Panc1 (cell line): ENCODE results near the gene SLC7A6. TPM values are rescaled to one million over a fixed set of nuclear protein-coding genes. Genes with fewer than 3 reads are reported as not detected.

Experiments
- ATAC-seq: fragments of 200-7000 bp; cut with Tn5 transposase; 2 replicates; pipeline ENCODE4 v1.9.1; 2020; ENCODE audit warnings: mild to moderate bottlenecking, moderate library complexity
- BruUV-seq: library from RNA; stranded (reverse); fragments of 400-500 nt; replicated peaks from 2 replicates; lab custom pipeline; 2021; lab: Mats Ljungman, UMichigan
- CTCF ChIA-PET: fragments of 300-600 bp; sonication (Branson Sonifier 250); formaldehyde crosslinking; loops from one replicate; lab custom pipeline; 2022; ENCODE audit warnings: antibody characterized with exemption; lab: Charles Lee
- POLR2A ChIA-PET: fragments of 300-600 bp; sonication (Branson Sonifier 250); formaldehyde crosslinking; loops from one replicate; lab custom pipeline; 2022; ENCODE audit warnings: antibody characterized with exemption; lab: Charles Lee
- DNase-seq: peaks from one replicate; pipeline ENCODE4 v3.0.0-alpha.2; 2010; ENCODE audit warnings: low read depth, low spot score
- H3K27ac ChIP-seq: 2 replicates; pipeline ENCODE4 v1.5.1; 2011; ENCODE audit warnings: mild to moderate bottlenecking, low read length, inconsistent platforms
- H3K27me3 ChIP-seq: fragments of 200-500 bp; sonication (Bioruptor generic); 2 replicates; pipeline ENCODE4 v1.6.0; 2014; ENCODE audit warnings: low read length, inconsistent platforms; ENCODE audit not compliant: control insufficient read depth, insufficient read depth
- H3K36me3 ChIP-seq: fragments of 200-500 bp; sonication (Bioruptor generic); 2 replicates; pipeline ENCODE4 v1.5.1; 2014; ENCODE audit warnings: inconsistent platforms, mild to moderate bottlenecking, low read length, moderate library complexity; ENCODE audit not compliant: control insufficient read depth, insufficient read depth
- H3K4me1 ChIP-seq: 2 replicates; pipeline ENCODE4 v1.5.1; 2011; ENCODE audit warnings: inconsistent platforms, mild to moderate bottlenecking, low read length, moderate library complexity; ENCODE audit not compliant: control insufficient read depth, insufficient read depth
- H3K4me3 ChIP-seq, 2 experiments: 2 replicates each; pipeline ENCODE4 v1.5.1; 2011 to 2012; ENCODE audit warnings: low read depth in 2 of 2, low read length in 2 of 2, mild to moderate bottlenecking in 2 of 2, inconsistent platforms in 1 of 2, moderate library complexity in 1 of 2
- H3K9me3 ChIP-seq: fragments of 200-500 bp; sonication (Bioruptor generic); 2 replicates; pipeline ENCODE4 v1.5.1; 2014; ENCODE audit warnings: low read depth, mild to moderate bottlenecking, inconsistent platforms, low read length, moderate library complexity; ENCODE audit not compliant: control insufficient read depth, insufficient read depth
- CTCF ChIP-seq: fragments of 450-650 bp; IDR thresholded peaks from 2 replicates; pipeline ENCODE4 v1.5.1; 2017; ENCODE audit warnings: mild to moderate bottlenecking
- POLR2AphosphoS5 ChIP-seq: IDR thresholded peaks from 2 replicates; pipeline ENCODE4 v1.6.1; 2012; ENCODE audit warnings: mild to moderate bottlenecking, low read depth, low read length, moderate library complexity
- REST ChIP-seq, 2 experiments: IDR thresholded peaks; 2 replicates each; pipeline ENCODE4 v1.6.1; 2011 to 2012; ENCODE audit warnings: low read depth in 2 of 2, control low read depth in 1 of 2, low read length in 1 of 2, mild to moderate bottlenecking in 1 of 2, moderate library complexity in 1 of 2; ENCODE audit not compliant: insufficient read depth in 1 of 2
- SIN3A ChIP-seq: IDR thresholded peaks from 2 replicates; pipeline ENCODE4 v1.6.1; 2012; ENCODE audit warnings: low read depth, mild to moderate bottlenecking, low read length, moderate library complexity, borderline replicate concordance; ENCODE audit not compliant: insufficient read depth
- TCF7L2 ChIP-seq: IDR thresholded peaks from 2 replicates; pipeline ENCODE4 v1.6.1; 2011; ENCODE audit warnings: mild to moderate bottlenecking, low read depth, low read length, inconsistent platforms
- in situ Hi-C: cut with HindIII; loops from 2 replicates; pipeline ENCODE4 v1.10.0; 2016; ENCODE audit warnings: low sequenced_read_pairs, low pct_unique_long_range_greater_than_20kb
- intact Hi-C: fragments of 100-400 bp; cut with micrococcal nuclease; formaldehyde crosslinking; loops from one replicate; pipeline ENCODE4 v1.10.0; 2022; ENCODE audit not compliant: unreplicated experiment
- total RNA-seq: library from RNA; stranded (reverse); gene quantifications from one replicate; pipeline ENCODE4 v1.2.1, GENCODE V29; 2021; ENCODE audit not compliant: unreplicated experiment

The SLC7A6 gene
- total RNA-seq, 1 experiment from 2014 or later = 58.9 TPM

- DNase-seq (no peak), ATAC-seq (no peak)
- CTCF ChIA-PET = no interaction called here
- intact Hi-C loops (loop anchor here (5.0 kb wide), 1 partner anchor 141 kb away; the partner anchor contains the start of gene NFATC3), in situ Hi-C loops (no loop called here)
- H3K9me3 ChIP-seq = no peaks in the 10 kb centered on the region
- H3K4me1 ChIP-seq = peaks cover 11% of the 10 kb centered on the region
- H3K4me3 ChIP-seq = no peak overlapping the region
- POLR2A ChIA-PET = no interaction called here
- no peaks in the 10 kb centered on the region for H3K36me3 ChIP-seq
- TF ChIP-seq POLR2AphosphoS5 = no peak
- no peak for TF ChIP-seq REST (IDR thresholded peaks at IDR 0.05; ENCODE audit: insufficient read depth in 1 of 2, low read depth in 2 of 2, low read length in 1 of 2)
- no peak for TF ChIP-seq SIN3A
- no peaks in the 10 kb centered on the region for H3K27me3 ChIP-seq
- no peak overlapping the region for H3K27ac ChIP-seq
- BruUV-seq = no TSS peak
These were observed 35.7 kb upstream of the SLC7A6 start for GRCh38 chr16:68228652-68229051.

DNA sequence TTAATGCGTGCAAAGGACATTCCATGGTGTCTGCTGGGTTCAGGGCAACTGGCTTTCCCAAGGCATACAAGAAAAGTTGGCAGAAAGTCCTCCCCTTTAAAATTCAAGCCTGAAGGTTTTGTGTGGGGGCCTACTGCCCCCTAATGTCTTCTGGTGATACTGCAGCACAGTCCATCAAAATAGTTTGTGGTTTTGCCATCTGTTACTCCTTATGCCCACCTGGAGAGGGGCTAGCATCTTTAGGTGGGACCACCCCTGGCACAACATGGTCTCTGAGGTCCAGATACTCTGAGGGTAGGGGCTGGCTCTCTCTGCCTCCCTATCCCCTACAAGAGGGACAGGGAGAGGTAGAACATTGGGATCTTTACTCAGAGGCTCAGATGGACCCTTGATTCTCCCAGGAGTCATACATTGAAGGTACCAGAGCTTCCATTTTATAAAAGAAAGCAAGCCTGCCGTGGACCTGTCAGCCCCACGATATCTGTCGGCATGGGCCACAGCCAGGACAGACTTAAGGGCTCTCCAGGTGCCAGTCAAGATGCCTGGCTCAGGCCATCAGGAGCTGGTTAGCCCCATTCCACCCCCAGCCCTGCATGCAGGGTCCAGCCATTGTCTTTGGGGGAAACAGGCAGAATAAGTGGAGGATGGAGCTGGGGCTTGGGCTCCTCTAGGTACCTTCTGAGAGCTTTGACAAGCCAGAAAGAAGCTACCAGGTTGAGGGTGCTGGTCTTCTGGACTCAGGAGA is 34.7 kb upstream of the SLC7A6 start:
- Histone ChIP-seq H3K9me3 (no peaks in the 10 kb centered on the region), H3K27ac (no peak overlapping the region), H3K4me1 (peaks cover 18% of the 10 kb centered on the region), H3K4me3 (no peak overlapping the region), H3K27me3 (no peaks in the 10 kb centered on the region), H3K36me3 (no peaks in the 10 kb centered on the region; the same call in 1 of the 2 replicates)
- TF ChIP-seq TCF7L2 = no peak
- TF ChIP-seq CTCF = peak; percentile 87
- intact Hi-C loops (loop anchor here (5.0 kb wide), 1 partner anchor 142 kb away; the partner anchor contains the start of gene NFATC3), in situ Hi-C loops (no loop called here)
- DNase-seq = no peak
- BruUV-seq = no TSS peak
- ChIA-PET POLR2A (no interaction called here), CTCF (no interaction called here)
- ATAC-seq = peak; percentile 44; the same call in 1 of the 2 replicates

GRCh38 chr16:68230176-68230571 is 34.2 kb upstream of the SLC7A6 start:
- BruUV-seq = no TSS peak
- no peak overlapping the region for H3K27ac ChIP-seq
- ATAC-seq = no peak
- no peaks in the 10 kb centered on the region; the same call in 1 of the 2 replicates for H3K36me3 ChIP-seq
- no peaks in the 10 kb centered on the region for H3K27me3 ChIP-seq
- in situ Hi-C loops = no loop called here
- no peaks in the 10 kb centered on the region for H3K9me3 ChIP-seq
- peaks cover 18% of the 10 kb centered on the region for H3K4me1 ChIP-seq
- no peak for DNase-seq
- ChIA-PET CTCF (interaction anchor here (0.6 kb wide), 1 partner anchor 144 kb away, joined by 4 read pairs; no protein-coding TSS in a partner anchor), POLR2A (no interaction called here)
- no peak overlapping the region for H3K4me3 ChIP-seq
- TF ChIP-seq REST (IDR thresholded peaks at IDR 0.05; ENCODE audit: insufficient read depth in 1 of 2, low read depth in 2 of 2, low read length in 1 of 2) = no peak
- no peak for TF ChIP-seq POLR2AphosphoS5
- no peak for TF ChIP-seq TCF7L2
- no peak for TF ChIP-seq SIN3A
- TF ChIP-seq CTCF = no peak
- intact Hi-C loops = no loop called here
